GM23338 (cell line): Measurements from ENCODE around the gene NUF2. TPM values are rescaled to one million over a fixed set of nuclear protein-coding genes. Genes with fewer than 3 reads are reported as not detected.

Experiments used
- ATAC-seq: fragments of 200-7000 bp; cut with Tn5 transposase; 3 replicates; pipeline ENCODE4 v1.9.1; 2020
- DNase-seq: peaks from one replicate; pipeline ENCODE4 v3.0.0-alpha.2; 2015; ENCODE audit warnings: low spot score
- H2AFZ ChIP-seq: fragments of 200-600 bp; sonication (generic); 2 replicates; pipeline ENCODE4 v1.8.0; 2016; ENCODE audit warnings: antibody characterized with exemption, mild to moderate bottlenecking, moderate library complexity
- H3F3A ChIP-seq: fragments of 200-600 bp; sonication (generic); replicated peaks from 2 replicates; pipeline ENCODE4 v1.8.0; 2017; ENCODE audit warnings: antibody characterized with exemption, mixed run types, low read depth
- H3K27ac ChIP-seq: fragments of 200-600 bp; sonication (generic); 2 replicates; pipeline ENCODE4 v1.6.1; 2016; ENCODE audit warnings: low read depth
- H3K27me3 ChIP-seq: fragments of 200-600 bp; sonication (generic); 2 replicates; pipeline ENCODE4 v1.8.0; 2016; ENCODE audit warnings: mild to moderate bottlenecking, mixed run types, moderate library complexity; ENCODE audit not compliant: insufficient read depth
- H3K36me3 ChIP-seq: fragments of 200-600 bp; sonication (generic); 2 replicates; pipeline ENCODE4 v1.8.0; 2016; ENCODE audit warnings: mild to moderate bottlenecking; ENCODE audit not compliant: insufficient read depth
- H3K4me1 ChIP-seq: fragments of 200-600 bp; sonication (generic); 2 replicates; pipeline ENCODE4 v1.8.0; 2016; ENCODE audit warnings: mild to moderate bottlenecking, moderate library complexity; ENCODE audit not compliant: insufficient read depth
- H3K4me2 ChIP-seq: fragments of 200-600 bp; sonication (generic); 2 replicates; pipeline ENCODE4 v1.7.1; 2017; ENCODE audit warnings: mixed run types
- H3K4me3 ChIP-seq: fragments of 200-600 bp; sonication (generic); 2 replicates; pipeline ENCODE4 v1.6.1; 2016; ENCODE audit warnings: mixed run types
- H3K79me2 ChIP-seq: fragments of 200-600 bp; sonication (generic); replicated peaks from 2 replicates; pipeline ENCODE4 v1.8.0; 2017; ENCODE audit warnings: mild to moderate bottlenecking; ENCODE audit not compliant: insufficient read depth
- H3K9me2 ChIP-seq: fragments of 200-600 bp; sonication (generic); 2 replicates; pipeline ENCODE4 v1.8.0; 2017; ENCODE audit not compliant: insufficient read depth
- H4K20me1 ChIP-seq: fragments of 200-600 bp; sonication (generic); replicated peaks from 2 replicates; pipeline ENCODE4 v1.8.0; 2017; ENCODE audit warnings: mild to moderate bottlenecking; ENCODE audit not compliant: insufficient read depth
- H3K27ac Mint-ChIP-seq: 2 replicates; pipeline ENCODE4 v1.8.0; 2020; ENCODE audit warnings: inconsistent platforms, mild to moderate bottlenecking, moderate library complexity, mixed read lengths
- H3K27me3 Mint-ChIP-seq: 3 replicates; pipeline ENCODE4 v1.8.0; 2022; ENCODE audit warnings: low read depth, mild to moderate bottlenecking, moderate library complexity, mixed read lengths, inconsistent platforms; ENCODE audit not compliant: insufficient read depth, poor library complexity
- H3K36me3 Mint-ChIP-seq: 3 replicates; pipeline ENCODE4 v1.8.0; 2021; ENCODE audit warnings: low read depth, mild to moderate bottlenecking, inconsistent platforms, moderate library complexity, mixed read lengths
- H3K4me1 Mint-ChIP-seq: 3 replicates; pipeline ENCODE4 v1.8.0; 2020; ENCODE audit warnings: mild to moderate bottlenecking, inconsistent platforms, mixed read lengths
- H3K4me3 Mint-ChIP-seq: 3 replicates; pipeline ENCODE4 v1.8.0; 2021; ENCODE audit warnings: moderate library complexity, mild to moderate bottlenecking, inconsistent platforms, mixed read lengths
- H3K9me3 Mint-ChIP-seq: 3 replicates; pipeline ENCODE4 v1.8.0; 2020; ENCODE audit warnings: moderate library complexity, mild to moderate bottlenecking, inconsistent platforms, mixed read lengths
- CREB1 ChIP-seq: fragments of 250-450 bp; sonication (Bioruptor Pico); IDR thresholded peaks from 2 replicates; pipeline ENCODE4 v1.5.0; 2020; ENCODE audit warnings: low read depth, mild to moderate bottlenecking, moderate library complexity
- ETS1 ChIP-seq: IDR thresholded peaks from 2 replicates; pipeline ENCODE4 v1.6.1; 2016; ENCODE audit warnings: antibody characterized with exemption
- EZH2 ChIP-seq: fragments of 200-600 bp; sonication (generic); IDR thresholded peaks from one replicate; pipeline ENCODE4 v1.8.0; 2017; ENCODE audit warnings: antibody characterized with exemption, mild to moderate bottlenecking, low read depth; ENCODE audit not compliant: unreplicated experiment
- EZH2phosphoT487 ChIP-seq: fragments of 200-600 bp; sonication (generic); IDR thresholded peaks from one replicate; pipeline ENCODE4 v1.8.1; 2018; ENCODE audit warnings: antibody characterized with exemption; ENCODE audit not compliant: unreplicated experiment
- JUNB ChIP-seq: IDR thresholded peaks from one replicate; pipeline ENCODE4 v1.6.1; 2016; ENCODE audit warnings: antibody characterized with exemption; ENCODE audit not compliant: unreplicated experiment
- NANOG ChIP-seq: IDR thresholded peaks from 2 replicates; pipeline ENCODE4 v1.6.1; 2016; ENCODE audit warnings: antibody characterized with exemption, borderline replicate concordance
- POLR2AphosphoS5 ChIP-seq: IDR thresholded peaks from 2 replicates; pipeline ENCODE4 v1.6.1; 2016; ENCODE audit warnings: antibody characterized with exemption, low read depth
- REST ChIP-seq: IDR thresholded peaks from one replicate; pipeline ENCODE4 v1.6.1; 2018; ENCODE audit warnings: antibody characterized with exemption; ENCODE audit not compliant: unreplicated experiment
- STAT1 ChIP-seq: IDR thresholded peaks from one replicate; pipeline ENCODE4 v1.6.1; 2016; ENCODE audit warnings: antibody characterized with exemption; ENCODE audit not compliant: unreplicated experiment
- ZNF114 ChIP-seq: fragments of 250-450 bp; sonication (Bioruptor Pico); IDR thresholded peaks from 2 replicates; pipeline ENCODE4 v1.5.0; 2020; ENCODE audit warnings: mild to moderate bottlenecking, moderate library complexity
- ZNF331 ChIP-seq: fragments of 250-450 bp; sonication (Bioruptor Pico); IDR thresholded peaks from 2 replicates; pipeline ENCODE4 v1.5.0; 2020; ENCODE audit warnings: low read depth, mild to moderate bottlenecking, moderate library complexity
- polyA plus RNA-seq: library from polyadenylated mRNA; unstranded; fragments of >200 nt; fragmentation: Nextera tagmentation; extraction: Ambion mirVana; gene quantifications from 2 replicates; pipeline ENCODE4 v1.2.1, GENCODE V29; 2016
- total RNA-seq: library from RNA; depleted of rRNA; stranded (reverse); fragments of >200 nt; shearing (Covaris generic); gene quantifications from 2 replicates; pipeline ENCODE4 v1.2.3, GENCODE V29; 2014
- TF ChIP-seq, protein P1 (sequence below), 2 experiments: fragments of 200-600 bp in 1 of 2; sonication (generic) in 1 of 2; conservative IDR thresholded peaks; 2 replicates each; pipeline versions ENCODE4 v1.5.1 to v1.6.1; 2016 to 2017; ENCODE audit warnings: antibody characterized with exemption in 2 of 2, low read depth in 2 of 2, mild to moderate bottlenecking in 2 of 2, moderate library complexity in 1 of 2
- TF ChIP-seq, protein P2 (sequence below): fragments of 250-450 bp; sonication (Bioruptor Pico); IDR thresholded peaks from 2 replicates; pipeline ENCODE4 v1.5.0; 2020; ENCODE audit warnings: mild to moderate bottlenecking, moderate library complexity

NUF2 gene
- total and polyA plus RNA-seq, 2 experiments from 2014 or later, result 21.7 to 51.4 TPM

- no peaks in the 10 kb centered on the region for H3K27me3 Mint-ChIP-seq
- no peaks in the 10 kb centered on the region for H3K9me3 Mint-ChIP-seq
- Histone ChIP-seq H3K4me2 (no peak overlapping the region), H3K27me3 (no peaks in the 10 kb centered on the region), H3F3A (no peaks in the 10 kb centered on the region), H3K79me2 (no peaks in the 10 kb centered on the region), H3K9me2 (no peaks in the 10 kb centered on the region), H4K20me1 (no peaks in the 10 kb centered on the region), H3K36me3 (no peaks in the 10 kb centered on the region), H2AFZ (no peak overlapping the region), H3K4me3 (no peak overlapping the region), H3K27ac (no peak overlapping the region), H3K4me1 (peaks cover 11% of the 10 kb centered on the region; the same call in 1 of the 2 replicates)
- H3K36me3 Mint-ChIP-seq, result no peaks in the 10 kb centered on the region
- TF ChIP-seq ZNF331 (CRISPR knock-in tag), result no peak
- TF ChIP-seq, protein P1, sequence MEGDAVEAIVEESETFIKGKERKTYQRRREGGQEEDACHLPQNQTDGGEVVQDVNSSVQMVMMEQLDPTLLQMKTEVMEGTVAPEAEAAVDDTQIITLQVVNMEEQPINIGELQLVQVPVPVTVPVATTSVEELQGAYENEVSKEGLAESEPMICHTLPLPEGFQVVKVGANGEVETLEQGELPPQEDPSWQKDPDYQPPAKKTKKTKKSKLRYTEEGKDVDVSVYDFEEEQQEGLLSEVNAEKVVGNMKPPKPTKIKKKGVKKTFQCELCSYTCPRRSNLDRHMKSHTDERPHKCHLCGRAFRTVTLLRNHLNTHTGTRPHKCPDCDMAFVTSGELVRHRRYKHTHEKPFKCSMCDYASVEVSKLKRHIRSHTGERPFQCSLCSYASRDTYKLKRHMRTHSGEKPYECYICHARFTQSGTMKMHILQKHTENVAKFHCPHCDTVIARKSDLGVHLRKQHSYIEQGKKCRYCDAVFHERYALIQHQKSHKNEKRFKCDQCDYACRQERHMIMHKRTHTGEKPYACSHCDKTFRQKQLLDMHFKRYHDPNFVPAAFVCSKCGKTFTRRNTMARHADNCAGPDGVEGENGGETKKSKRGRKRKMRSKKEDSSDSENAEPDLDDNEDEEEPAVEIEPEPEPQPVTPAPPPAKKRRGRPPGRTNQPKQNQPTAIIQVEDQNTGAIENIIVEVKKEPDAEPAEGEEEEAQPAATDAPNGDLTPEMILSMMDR (conservative IDR thresholded peaks at IDR 0.05; ENCODE audit: low read depth in 2 of 2), result no peak
- TF ChIP-seq ZNF114 (CRISPR knock-in tag), result no peak
- TF ChIP-seq, protein P2, sequence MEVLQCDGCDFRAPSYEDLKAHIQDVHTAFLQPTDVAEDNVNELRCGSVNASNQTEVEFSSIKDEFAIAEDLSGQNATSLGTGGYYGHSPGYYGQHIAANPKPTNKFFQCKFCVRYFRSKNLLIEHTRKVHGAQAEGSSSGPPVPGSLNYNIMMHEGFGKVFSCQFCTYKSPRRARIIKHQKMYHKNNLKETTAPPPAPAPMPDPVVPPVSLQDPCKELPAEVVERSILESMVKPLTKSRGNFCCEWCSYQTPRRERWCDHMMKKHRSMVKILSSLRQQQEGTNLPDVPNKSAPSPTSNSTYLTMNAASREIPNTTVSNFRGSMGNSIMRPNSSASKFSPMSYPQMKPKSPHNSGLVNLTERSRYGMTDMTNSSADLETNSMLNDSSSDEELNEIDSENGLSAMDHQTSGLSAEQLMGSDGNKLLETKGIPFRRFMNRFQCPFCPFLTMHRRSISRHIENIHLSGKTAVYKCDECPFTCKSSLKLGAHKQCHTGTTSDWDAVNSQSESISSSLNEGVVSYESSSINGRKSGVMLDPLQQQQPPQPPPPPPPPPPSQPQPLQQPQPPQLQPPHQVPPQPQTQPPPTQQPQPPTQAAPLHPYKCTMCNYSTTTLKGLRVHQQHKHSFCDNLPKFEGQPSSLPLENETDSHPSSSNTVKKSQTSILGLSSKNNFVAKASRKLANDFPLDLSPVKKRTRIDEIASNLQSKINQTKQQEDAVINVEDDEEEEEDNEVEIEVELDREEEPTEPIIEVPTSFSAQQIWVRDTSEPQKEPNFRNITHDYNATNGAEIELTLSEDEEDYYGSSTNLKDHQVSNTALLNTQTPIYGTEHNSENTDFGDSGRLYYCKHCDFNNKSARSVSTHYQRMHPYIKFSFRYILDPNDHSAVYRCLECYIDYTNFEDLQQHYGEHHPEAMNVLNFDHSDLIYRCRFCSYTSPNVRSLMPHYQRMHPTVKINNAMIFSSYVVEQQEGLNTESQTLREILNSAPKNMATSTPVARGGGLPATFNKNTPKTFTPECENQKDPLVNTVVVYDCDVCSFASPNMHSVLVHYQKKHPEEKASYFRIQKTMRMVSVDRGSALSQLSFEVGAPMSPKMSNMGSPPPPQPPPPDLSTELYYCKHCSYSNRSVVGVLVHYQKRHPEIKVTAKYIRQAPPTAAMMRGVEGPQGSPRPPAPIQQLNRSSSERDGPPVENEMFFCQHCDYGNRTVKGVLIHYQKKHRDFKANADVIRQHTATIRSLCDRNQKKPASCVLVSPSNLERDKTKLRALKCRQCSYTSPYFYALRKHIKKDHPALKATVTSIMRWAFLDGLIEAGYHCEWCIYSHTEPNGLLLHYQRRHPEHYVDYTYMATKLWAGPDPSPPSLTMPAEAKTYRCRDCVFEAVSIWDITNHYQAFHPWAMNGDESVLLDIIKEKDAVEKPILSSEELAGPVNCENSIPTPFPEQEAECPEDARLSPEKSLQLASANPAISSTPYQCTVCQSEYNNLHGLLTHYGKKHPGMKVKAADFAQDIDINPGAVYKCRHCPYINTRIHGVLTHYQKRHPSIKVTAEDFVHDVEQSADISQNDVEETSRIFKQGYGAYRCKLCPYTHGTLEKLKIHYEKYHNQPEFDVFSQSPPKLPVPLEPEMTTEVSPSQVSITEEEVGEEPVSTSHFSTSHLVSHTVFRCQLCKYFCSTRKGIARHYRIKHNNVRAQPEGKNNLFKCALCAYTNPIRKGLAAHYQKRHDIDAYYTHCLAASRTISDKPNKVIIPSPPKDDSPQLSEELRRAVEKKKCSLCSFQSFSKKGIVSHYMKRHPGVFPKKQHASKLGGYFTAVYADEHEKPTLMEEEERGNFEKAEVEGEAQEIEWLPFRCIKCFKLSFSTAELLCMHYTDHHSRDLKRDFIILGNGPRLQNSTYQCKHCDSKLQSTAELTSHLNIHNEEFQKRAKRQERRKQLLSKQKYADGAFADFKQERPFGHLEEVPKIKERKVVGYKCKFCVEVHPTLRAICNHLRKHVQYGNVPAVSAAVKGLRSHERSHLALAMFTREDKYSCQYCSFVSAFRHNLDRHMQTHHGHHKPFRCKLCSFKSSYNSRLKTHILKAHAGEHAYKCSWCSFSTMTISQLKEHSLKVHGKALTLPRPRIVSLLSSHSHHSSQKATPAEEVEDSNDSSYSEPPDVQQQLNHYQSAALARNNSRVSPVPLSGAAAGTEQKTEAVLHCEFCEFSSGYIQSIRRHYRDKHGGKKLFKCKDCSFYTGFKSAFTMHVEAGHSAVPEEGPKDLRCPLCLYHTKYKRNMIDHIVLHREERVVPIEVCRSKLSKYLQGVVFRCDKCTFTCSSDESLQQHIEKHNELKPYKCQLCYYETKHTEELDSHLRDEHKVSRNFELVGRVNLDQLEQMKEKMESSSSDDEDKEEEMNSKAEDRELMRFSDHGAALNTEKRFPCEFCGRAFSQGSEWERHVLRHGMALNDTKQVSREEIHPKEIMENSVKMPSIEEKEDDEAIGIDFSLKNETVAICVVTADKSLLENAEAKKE, result no peak
- no peak for TF ChIP-seq POLR2AphosphoS5
- TF ChIP-seq REST, result no peak
- TF ChIP-seq ETS1, result no peak
- TF ChIP-seq EZH2, result no peak
- no peak for TF ChIP-seq STAT1
- TF ChIP-seq CREB1 (CRISPR knock-in tag), result no peak
- no peak for TF ChIP-seq NANOG
- TF ChIP-seq EZH2phosphoT487, result no peak
- no peak for TF ChIP-seq JUNB
- H3K4me3 Mint-ChIP-seq, result no peak overlapping the region
- H3K4me1 Mint-ChIP-seq, result peaks cover 5% of the 10 kb centered on the region; the same call in 2 of the 3 replicates
- DNase-seq (no peak), ATAC-seq (no peak)
- no peak overlapping the region for H3K27ac Mint-ChIP-seq
These were observed 50.8 kb downstream of the NUF2 start for GRCh38 chr1:163372576-163372975.
